ENCODE data around the gene KHDC3L.
"Not testable (repeated sequence)": the region's sequence is repeated elsewhere in the genome, so short reads cannot be mapped to it uniquely, and the experiment has no call there.

KHDC3L gene

DNA sequence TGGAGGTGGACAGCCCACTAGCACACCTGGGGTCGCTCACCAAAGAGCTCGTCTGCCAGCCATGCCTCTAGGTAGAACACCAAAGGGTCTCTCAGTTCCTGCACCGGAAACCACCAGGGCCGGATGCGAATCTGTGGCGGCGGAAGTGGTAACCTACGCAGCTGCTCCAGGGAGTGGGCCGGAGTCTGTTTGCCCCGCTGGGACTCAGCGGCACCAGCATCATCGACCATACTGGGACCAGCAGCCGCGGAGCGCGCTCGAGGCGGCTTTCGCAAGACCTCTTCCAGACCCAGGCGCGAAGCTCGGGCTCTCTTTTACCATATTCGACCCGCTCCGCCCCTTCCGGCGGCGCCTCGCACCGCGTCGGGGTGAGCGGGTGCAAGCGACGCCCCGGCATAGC, 7.1 kb downstream of the KHDC3L start, which contains the start of gene OOEP:
Gene OOEP (minus strand): TSS at position 335 of the 400 bp plus-strand sequence. CDS start 105 bp downstream, at position 230.
- no peak for DNase-seq (ENCODE audit: low spot score)

DNA sequence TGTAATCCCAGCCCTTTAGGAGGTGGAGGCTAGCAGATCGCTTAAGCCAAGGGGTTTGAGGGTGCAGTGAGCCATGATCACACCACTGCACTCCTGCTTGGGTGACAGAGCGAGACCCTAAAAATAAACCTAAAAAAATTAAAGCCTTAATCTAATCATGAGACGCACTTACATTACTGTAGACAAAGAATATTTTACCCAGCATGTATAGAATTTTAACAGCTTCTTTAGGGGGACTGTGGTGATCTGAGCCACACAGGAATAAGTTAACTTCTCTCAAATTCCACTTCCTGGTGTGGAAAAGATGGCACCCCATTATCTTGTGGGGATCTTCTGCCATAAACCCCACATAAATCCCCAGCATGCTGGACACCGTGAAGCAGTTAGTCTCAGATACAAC, 9.5 kb downstream of the KHDC3L start:
- no peak for DNase-seq (ENCODE audit: low spot score)

DNA sequence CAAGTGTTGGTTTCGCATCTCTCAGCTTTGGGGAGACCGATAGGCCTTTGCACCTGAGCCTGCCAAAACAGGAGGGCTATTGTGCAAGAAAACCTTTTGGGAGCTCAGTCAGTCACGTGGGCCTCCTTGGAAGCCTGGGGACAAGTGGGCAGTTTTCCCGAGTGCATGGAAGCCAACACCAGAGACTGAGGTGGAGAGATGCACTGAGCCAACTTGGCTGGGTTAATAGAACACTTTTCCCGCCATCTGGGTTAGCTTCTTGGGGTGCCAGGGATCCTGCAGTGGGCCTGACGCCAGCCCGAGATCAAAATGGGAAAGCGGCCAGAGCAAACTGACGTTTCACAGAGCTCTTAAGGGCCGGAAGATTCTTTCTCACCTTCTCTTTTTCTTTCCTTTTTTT, 10.1 kb downstream of the KHDC3L start:
- no peak for DNase-seq (ENCODE audit: low spot score)

DNA sequence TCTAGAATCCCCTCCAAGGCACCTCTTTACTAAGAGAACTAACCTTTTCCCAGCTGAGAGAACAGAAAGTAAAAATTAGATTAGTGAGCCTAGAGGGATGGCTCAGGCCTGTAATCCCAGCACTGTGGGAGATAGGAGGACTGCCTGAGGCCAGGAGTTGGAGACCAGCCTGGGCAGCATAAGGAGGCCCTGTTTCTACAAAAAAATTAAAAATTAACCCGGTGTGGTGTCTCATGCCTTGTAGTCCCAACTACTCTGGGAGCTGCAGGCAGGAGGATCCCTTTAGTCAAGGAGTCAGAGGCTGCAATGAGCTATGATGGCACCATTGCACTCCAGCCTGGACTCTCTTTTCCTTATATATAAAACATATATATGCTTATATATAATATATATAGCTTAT, 12.8 kb downstream of the KHDC3L start:
- DNase-seq (ENCODE audit: low spot score): no peak

DNA sequence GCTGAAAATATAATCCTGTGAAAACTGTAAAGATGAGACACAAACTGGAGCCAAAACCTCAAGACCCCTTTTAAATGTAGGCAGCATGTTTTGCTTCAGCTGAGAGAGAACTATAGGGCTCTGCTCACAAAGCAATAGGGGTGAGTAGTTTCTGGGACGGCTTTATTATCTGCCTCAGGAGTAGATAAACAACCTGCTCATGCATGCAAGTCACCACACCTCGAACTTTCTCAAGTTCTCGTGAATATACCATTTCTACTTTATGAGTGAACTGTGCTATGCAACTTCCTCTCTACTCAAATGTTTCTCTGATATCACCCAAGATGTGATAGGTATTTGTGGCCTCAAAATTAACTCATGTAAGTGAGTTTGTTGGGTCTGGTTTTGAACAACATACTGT, 14.8 kb downstream of the KHDC3L start:
- no peak for DNase-seq (ENCODE audit: low spot score)

DNA sequence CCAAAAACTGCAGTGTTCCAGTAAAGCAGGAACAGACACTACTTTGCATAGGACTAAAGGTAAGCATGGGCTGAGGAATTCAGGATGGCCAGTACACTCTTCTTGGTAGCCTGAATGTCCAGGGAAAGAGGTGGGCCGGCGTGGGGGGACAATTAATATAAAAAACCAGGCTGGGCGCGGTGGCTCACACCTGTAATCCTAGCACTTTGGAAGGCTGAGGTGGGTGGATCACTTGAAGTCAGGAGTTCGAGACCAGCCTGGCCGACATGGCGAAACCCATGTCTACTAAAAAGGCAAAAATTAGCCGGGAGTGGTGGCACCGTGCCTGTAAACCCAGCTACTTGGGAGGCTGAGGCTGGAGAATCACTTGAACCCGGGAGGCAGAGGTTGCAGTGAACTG, 19.1 kb downstream of the KHDC3L start:
- DNase-seq (ENCODE audit: low spot score): not testable (repeated sequence)

DNA sequence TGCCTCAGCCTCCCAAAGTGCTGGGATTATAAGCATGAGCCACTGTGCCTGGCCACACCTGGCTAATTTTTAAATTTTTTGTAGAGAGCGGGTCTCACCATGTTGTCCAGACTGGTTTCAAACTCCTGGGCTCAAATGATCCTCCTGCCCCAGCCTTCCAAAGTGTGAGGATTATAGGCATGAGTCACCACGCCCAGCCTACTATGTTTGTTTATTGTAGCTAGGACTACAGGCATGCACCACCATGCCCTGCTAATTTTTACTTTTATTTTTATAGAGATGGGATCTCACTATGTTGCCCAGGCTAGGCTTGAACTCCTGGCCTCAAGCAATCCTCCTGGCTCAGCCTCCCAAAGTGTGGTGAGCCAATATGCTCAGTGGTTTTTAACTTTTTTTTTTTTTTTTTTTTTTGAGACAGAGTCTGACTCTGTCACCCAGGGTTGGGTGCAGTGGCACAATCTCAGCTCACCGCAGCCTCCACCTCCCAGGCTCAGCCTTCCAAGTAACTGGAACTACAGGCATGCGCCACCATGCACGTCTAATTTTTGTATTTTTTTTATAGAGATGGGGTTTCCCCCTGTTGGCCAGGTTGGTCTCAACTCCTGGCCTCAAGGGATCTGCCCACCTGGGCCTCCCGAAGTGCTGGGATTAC, 20.1 kb downstream of the KHDC3L start:
- DNase-seq (ENCODE audit: low spot score): no peak

DNA sequence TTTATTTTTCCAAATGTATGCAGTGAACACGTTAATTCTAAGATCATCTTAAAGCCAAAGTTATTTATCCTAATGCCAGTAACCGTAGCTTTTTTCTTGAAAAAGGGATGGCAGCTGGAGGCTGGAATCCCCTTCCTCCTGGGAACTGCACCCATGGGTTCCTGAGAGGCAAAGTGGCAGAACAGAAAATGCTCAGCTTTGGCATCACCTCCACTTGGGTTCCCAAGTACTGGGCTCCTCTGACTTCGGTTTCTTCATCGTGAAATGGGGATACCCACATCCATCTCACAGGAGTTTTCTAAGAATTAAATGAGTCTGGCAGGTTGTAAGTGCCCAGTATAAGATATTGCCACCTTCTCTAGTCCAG, 26.0 kb downstream of the KHDC3L start:
- no peak for DNase-seq (ENCODE audit: low spot score)

DNA sequence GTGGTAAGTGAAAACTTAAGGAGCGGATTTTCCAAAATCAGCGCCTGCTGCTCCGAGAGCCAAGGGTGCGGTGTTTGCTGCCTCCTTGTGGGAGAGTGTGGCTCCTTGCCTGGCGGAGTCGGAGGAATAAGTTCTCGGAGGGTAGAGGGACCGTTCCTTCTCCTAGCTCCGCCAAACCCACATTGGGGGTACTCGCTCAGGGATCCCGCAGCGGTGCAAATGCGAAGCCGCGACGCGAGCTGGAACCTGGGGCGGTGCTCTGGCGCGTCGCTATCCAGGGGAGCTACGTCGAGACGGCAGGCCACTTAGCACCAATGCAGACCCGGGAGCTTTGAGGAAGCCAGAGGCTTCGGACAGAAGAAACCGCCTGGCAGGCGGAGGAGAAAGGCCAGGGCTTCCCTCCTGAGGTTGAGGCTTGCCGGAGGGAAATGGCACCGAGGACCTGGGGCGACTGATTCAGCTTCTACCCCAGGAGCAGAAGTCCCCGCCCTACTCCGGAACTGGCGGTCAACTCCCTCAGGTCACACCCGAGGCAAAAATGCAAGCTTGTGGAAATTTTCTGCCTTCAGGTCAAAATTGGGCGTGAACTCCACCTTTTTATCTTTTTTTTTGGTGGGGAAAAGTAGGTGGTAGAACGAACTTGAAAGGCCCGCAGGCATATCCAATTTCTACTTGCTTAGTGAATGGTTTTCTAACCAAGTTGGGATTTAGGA, 26.5 kb downstream of the KHDC3L start:
- DNase-seq (ENCODE audit: low spot score): peak; percentile 83

DNA sequence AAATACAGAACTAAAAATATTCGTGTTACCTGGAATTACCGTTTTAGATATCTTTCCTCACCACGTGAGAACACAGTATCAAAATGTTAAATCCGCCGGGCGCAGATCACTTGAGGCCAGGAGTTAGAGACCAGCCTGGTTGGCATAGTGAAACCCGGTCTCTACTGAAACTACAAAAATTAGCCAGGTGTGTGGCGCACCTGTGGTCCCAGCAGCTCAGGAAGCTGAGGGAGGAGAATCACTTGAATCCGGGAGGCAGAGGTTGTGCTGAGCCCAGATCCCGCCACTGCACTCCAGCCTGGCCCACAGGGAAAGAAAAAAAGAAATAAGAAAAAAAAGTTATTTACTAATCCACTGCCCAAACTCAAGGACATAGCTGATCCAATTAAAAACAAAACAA, 27.4 kb downstream of the KHDC3L start:
- no peak for DNase-seq (ENCODE audit: low spot score)

DNA sequence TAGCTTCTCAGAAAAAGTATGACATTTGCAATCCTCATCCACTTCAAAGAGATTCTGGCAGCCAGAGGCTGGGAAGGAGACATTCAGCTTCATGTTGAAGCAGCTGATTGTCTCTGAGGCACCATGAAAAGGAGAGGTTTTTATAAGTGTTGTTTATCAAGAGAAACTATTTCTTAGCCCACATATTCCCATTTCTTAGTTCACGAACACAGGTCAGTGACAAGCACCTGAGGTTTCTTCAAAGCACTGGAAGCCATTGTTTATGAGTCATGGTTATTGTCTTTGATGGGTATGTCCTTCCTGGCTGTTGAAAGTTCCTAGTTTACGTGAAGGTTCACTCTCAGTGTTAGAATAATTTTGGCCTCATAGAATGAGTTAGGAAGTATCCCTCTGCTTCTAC, 29.2 kb downstream of the KHDC3L start:
- peak; percentile 71 for DNase-seq (ENCODE audit: low spot score)

DNA sequence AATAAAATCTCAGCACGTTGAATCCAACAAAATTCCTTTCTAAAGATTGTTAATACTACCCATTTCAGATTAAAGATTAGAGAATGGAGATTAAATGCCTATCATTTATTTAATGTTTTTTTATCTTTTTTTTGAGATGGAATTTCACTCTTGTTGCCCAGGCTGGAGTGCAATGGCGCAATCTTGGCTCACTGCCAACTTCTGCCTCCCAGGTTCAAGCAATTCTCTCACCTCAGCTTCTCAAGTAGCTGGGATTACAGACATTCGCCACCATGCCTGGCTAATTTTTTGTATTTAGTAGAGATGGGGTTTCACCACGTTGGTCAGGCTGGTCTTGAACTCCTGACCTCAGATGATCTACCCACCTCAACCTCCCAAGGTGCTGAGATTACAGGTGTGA, 29.7 kb downstream of the KHDC3L start:
- not testable (repeated sequence) for DNase-seq (ENCODE audit: low spot score)

DNA sequence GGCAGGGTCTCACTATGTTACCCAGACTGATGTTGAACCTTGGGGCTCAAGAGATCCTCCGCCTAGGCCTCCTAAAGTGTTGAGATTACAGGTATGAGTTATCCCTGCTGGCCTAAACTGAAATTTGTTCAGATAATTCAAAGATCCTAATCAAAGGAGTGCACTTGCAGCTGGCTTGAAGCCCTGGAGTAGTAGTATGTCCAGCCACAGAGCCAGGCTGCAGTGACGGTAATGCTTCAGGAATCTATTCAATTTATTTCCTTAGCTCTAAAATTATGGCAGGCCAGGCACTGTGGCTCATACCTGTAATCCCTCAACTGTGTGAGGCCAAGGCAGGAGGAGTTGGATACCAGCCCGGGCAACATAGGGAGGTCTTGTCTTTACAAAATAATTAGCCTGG, 30.8 kb downstream of the KHDC3L start:
- DNase-seq (ENCODE audit: low spot score): no peak

DNA sequence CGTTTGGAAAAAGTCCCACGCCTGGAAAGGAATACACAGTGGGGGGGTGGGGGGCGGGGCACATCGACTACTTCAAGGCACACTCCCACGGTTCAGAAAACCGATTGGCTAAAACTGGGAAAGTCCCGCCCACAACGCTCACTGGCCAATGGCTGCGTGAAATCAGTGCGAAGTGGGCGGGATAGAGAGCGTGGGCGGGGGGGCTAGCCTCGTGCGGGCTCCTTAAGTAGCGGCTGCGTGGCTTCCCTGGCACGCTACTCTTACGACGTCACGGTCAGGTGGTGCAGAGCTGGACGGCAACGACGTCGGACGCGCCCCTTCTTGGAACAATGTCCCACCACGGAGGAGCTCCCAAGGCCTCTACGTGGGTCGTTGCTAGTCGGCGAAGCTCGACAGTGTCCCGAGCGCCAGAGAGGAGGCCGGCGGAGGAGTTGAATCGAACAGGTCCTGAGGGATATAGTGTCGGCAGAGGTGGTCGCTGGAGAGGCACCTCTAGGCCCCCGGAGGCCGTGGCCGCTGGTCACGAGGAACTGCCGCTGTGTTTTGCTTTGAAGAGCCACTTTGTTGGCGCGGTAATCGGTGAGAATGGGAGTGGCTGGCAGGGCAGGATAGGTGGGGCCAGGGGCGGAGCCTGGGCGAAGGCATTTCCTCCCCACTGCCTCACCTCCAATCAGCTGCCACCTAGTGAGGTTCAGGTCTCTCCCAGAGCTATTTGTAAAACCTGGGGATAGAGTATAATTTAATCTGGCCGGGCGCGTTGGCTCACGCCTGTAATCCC, 32.3 kb downstream of the KHDC3L start, which contains the start of gene DDX43:
Gene DDX43 (plus strand): TSS at position 252 of the 778 bp plus-strand sequence. CDS start 78 bp downstream, at position 330.
- no peak for DNase-seq (ENCODE audit: low spot score)

DNA sequence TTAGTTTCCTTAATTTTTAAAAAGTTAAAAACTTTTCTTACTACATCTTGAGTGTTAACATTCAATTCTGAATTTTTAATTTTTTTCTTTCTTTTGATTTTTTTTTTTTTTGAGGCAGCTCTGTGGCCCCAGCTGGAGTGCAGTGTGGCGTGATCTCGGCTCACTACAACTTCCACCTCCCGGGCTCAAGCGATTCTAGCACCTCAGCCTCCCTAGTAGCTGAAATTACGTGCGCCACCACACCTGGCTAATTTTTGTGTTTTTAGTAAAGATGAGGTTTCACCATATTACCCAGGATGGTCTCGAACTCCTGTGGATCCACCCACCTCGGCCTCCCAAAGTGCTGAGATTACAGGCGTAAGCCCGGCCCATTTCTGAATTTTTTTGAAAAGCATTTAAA, 33.4 kb downstream of the KHDC3L start:
- no peak for DNase-seq (ENCODE audit: low spot score)

DNA sequence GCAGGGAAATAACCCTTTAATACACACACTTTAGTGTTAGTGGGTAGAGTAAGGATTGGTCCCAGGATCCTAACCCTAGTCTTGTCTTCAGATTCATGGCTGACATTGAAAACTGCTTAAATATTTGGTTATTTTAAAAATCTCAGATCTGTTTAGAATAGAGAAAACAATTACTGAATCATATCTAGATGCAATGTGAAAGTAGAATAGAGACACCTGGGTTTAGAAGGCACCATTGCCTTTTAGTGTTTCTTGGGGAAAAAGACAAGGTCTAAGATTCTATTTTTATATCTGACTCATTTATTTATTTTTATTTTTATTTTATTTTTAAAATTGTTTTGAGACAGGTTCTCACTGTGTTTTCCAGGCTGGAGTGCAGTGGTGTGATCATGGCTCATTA, 38.2 kb downstream of the KHDC3L start:
- DNase-seq (ENCODE audit: low spot score): no peak

DNA sequence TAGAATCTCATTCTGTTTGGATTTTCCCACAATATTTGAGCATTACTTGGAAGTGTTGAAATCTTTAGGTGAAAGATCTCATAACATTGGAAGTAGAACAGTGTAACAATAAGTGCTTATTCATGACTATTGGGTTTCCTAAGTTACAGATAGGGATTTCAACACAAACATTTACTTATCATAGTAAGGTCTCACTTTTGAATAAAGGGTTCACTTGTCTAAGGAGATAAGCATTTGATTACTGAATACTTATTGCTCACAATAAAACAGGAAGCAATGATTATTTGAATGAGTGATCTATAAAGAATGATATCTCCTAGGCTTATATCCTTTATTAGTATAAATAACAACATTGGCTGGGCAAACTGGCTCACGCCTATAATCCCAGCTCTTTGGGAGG, 46.9 kb downstream of the KHDC3L start:
- DNase-seq (ENCODE audit: low spot score): no peak

DNA sequence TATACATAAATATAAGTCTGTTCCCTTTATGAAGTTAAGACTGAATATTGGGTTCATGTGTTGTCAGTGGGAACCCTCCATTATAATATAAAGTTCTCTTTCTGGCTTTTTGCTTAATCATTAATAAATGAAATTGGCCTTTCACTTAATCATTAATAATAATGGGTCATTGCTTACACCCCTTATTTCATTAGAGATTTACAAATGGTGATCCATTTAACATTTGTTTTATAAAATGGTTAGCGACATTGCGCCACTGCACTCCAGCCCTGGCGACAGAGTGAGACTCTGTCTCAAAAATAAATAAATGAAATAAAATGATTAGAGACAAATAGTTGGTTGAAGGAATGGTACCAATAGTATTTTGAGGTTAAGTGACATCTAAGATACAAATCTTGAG, 50.6 kb downstream of the KHDC3L start:
- no peak for DNase-seq (ENCODE audit: low spot score)
